ENCODE measurements around the gene MOB2. TPM values are rescaled to one million over a fixed set of nuclear protein-coding genes. Genes with fewer than 3 reads are reported as not detected.
"Not testable (repeated sequence)": the region's sequence is repeated elsewhere in the genome, so short reads cannot be mapped to it uniquely, and the experiment has no call there.

The MOB2 gene
- total RNA-seq, 1 donor from 2014 or later: 19.3 TPM

- H3K4me1 Mint-ChIP-seq: no peaks in the 10 kb centered on the region
- TF ChIP-seq CTCF (conservative IDR thresholded peaks at IDR 0.05): no peak
- no peak for DNase-seq (ENCODE audit: low read depth, low spot score)
- no peaks in the 10 kb centered on the region for H3K9me3 Mint-ChIP-seq
- no peak overlapping the region for H3K4me3 Mint-ChIP-seq
- no peak overlapping the region for H3K27ac Mint-ChIP-seq (ENCODE audit: unreplicated experiment)
- no peaks in the 10 kb centered on the region for H3K36me3 Mint-ChIP-seq (ENCODE audit: low read depth)
- no peaks in the 10 kb centered on the region for H3K27me3 Mint-ChIP-seq (ENCODE audit: low read depth)
Measured at GRCh38 chr11:1425006-1425405, 61.6 kb downstream of the MOB2 start.

- not testable (repeated sequence) for H3K9me3 Mint-ChIP-seq; H3K4me1 Mint-ChIP-seq; H3K27me3 Mint-ChIP-seq (ENCODE audit: low read depth); H3K4me3 Mint-ChIP-seq; DNase-seq (ENCODE audit: low read depth, low spot score); H3K36me3 Mint-ChIP-seq (ENCODE audit: low read depth); H3K27ac Mint-ChIP-seq (ENCODE audit: unreplicated experiment)
Measured at GRCh38 chr11:1423406-1423805, 63.2 kb downstream of the MOB2 start.

- no peak for TF ChIP-seq CTCF (conservative IDR thresholded peaks at IDR 0.05)
- Mint-ChIP-seq H3K27ac (ENCODE audit: unreplicated experiment) (no peak overlapping the region), H3K36me3 (ENCODE audit: low read depth) (peaks cover 8% of the 10 kb centered on the region), H3K4me1 (no peaks in the 10 kb centered on the region), H3K4me3 (no peak overlapping the region), H3K27me3 (ENCODE audit: low read depth) (no peaks in the 10 kb centered on the region), H3K9me3 (peaks cover 3% of the 10 kb centered on the region)
- DNase-seq (ENCODE audit: low read depth, low spot score): no peak
Measured at GRCh38 chr11:1422981-1423380, 63.6 kb downstream of the MOB2 start.

- H3K27ac Mint-ChIP-seq (ENCODE audit: unreplicated experiment): no peak overlapping the region
- H3K4me1 Mint-ChIP-seq: no peaks in the 10 kb centered on the region
- H3K27me3 Mint-ChIP-seq (ENCODE audit: low read depth): no peaks in the 10 kb centered on the region
- no peak overlapping the region for H3K4me3 Mint-ChIP-seq
- H3K9me3 Mint-ChIP-seq: peaks cover 3% of the 10 kb centered on the region
- DNase-seq (ENCODE audit: low read depth, low spot score): no peak
- TF ChIP-seq CTCF (conservative IDR thresholded peaks at IDR 0.05): no peak
- peaks cover 8% of the 10 kb centered on the region for H3K36me3 Mint-ChIP-seq (ENCODE audit: low read depth)
Measured at GRCh38 chr11:1422481-1422880, 64.1 kb downstream of the MOB2 start.

GRCh38 chr11:1421291-1421690, 65.3 kb downstream of the MOB2 start:
- Mint-ChIP-seq H3K9me3 (peaks cover 3% of the 10 kb centered on the region), H3K27ac (ENCODE audit: unreplicated experiment) (no peak overlapping the region), H3K27me3 (ENCODE audit: low read depth) (no peaks in the 10 kb centered on the region), H3K4me3 (no peak overlapping the region), H3K4me1 (no peaks in the 10 kb centered on the region), H3K36me3 (ENCODE audit: low read depth) (peaks cover 15% of the 10 kb centered on the region)
- no peak for DNase-seq (ENCODE audit: low read depth, low spot score)
- TF ChIP-seq CTCF (conservative IDR thresholded peaks at IDR 0.05): no peak

- H3K36me3 Mint-ChIP-seq (ENCODE audit: low read depth): peaks cover 22% of the 10 kb centered on the region
- peaks cover 3% of the 10 kb centered on the region for H3K9me3 Mint-ChIP-seq
- H3K27ac Mint-ChIP-seq (ENCODE audit: unreplicated experiment): no peak overlapping the region
- no peaks in the 10 kb centered on the region for H3K4me1 Mint-ChIP-seq
- H3K4me3 Mint-ChIP-seq: no peak overlapping the region
- no peak for TF ChIP-seq CTCF (conservative IDR thresholded peaks at IDR 0.05)
- no peaks in the 10 kb centered on the region for H3K27me3 Mint-ChIP-seq (ENCODE audit: low read depth)
- no peak for DNase-seq (ENCODE audit: low read depth, low spot score)
Measured at GRCh38 chr11:1419811-1420210, 66.8 kb downstream of the MOB2 start.

Other genes starting within 250 kb of the MOB2 start
- 38.0 and 40.3 TPM in 2 replicates for gene TOLLIP, start 177.1 kb downstream of the MOB2 start, total RNA-seq
- gene BRSK2, start 96.8 kb downstream of the MOB2 start, total RNA-seq: 59.9 and 72.5 TPM in 2 replicates
- gene DUSP8, start 85.5 kb upstream of the MOB2 start, total RNA-seq: 8.4 and 10.1 TPM in 2 replicates
- not detected in 2 replicates for gene KRTAP5-1, start 98.5 kb upstream of the MOB2 start, total RNA-seq
- gene KRTAP5-2, start 111.5 kb upstream of the MOB2 start, total RNA-seq: not detected in 2 replicates
- gene KRTAP5-3, start 121.7 kb upstream of the MOB2 start, total RNA-seq: not detected in 2 replicates
- not detected in 2 replicates for gene KRTAP5-4, start 135.4 kb upstream of the MOB2 start, total RNA-seq
- not detected in 2 replicates for gene KRTAP5-5, start 143.0 kb upstream of the MOB2 start, total RNA-seq
- not detected in 2 replicates for gene KRTAP5-6, start 210.4 kb upstream of the MOB2 start, total RNA-seq

Data from neural crest cell (in vitro differentiated cells).